Measurements from ENCODE around the gene SLC39A5. TPM values are rescaled to one million over a fixed set of nuclear protein-coding genes. Genes with fewer than 3 reads are reported as not detected.

SLC39A5 gene
- total and polyA plus RNA-seq, 2 of the 8 experiments (the other 6 are each of a cell fraction or from before 2014, with no cell fraction given) = 0.27 TPM; not detected in 1

DNA sequence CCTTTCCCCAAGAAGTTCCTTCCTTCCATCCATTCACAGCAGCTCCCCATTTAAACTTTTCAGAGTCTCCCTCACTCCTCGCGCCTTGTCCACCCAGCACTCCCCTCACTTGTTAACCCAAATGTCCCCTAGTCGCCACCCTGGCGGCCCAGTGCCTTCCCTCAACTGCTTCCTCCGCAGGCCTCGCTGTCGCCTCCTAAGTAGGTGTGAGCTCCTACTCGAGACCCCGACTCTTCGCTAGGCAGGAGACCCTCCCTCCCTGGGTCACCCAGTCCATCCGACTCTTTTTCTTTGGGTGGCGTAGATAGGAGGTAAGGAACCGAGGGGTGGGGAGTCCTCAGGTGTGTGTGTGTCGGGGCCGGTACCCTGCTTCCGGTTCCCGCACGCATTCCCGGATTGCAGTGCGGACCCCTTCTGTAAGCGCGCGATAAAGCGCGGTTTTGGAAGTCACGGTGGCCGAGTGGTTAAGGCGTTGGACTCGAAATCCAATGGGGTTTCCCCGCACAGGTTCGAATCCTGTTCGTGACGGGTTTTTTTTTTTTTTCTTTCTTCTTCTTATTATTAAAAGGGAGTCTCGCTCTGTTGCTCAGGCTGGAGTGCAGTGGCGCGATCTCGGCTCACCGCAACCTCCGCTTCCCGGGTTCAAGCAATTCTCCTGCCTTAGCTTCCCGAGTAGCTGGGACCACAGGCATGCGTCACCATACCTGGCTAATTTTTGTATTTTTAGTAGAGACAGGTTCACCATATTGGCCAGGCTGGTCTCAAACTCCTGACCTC lies 39.7 kb upstream of the SLC39A5 start (continued):
- TF ChIP-seq, protein P1, sequence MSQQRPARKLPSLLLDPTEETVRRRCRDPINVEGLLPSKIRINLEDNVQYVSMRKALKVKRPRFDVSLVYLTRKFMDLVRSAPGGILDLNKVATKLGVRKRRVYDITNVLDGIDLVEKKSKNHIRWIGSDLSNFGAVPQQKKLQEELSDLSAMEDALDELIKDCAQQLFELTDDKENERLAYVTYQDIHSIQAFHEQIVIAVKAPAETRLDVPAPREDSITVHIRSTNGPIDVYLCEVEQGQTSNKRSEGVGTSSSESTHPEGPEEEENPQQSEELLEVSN (IDR thresholded peaks at IDR 0.05) = no peak
- TF ChIP-seq POLR2AphosphoS5 (IDR thresholded peaks at IDR 0.05; ENCODE audit: low read depth, low read length) (no peak), TEAD4 (IDR thresholded peaks at IDR 0.05; ENCODE audit: low read depth, low read length) (peak; percentile 94), SP1 (IDR thresholded peaks at IDR 0.05; ENCODE audit: low read depth, low read length) (0 out of 2 replicates have a peak, but pooled peaks have one; percentile 40), GTF2F1 (IDR thresholded peaks at IDR 0.05; ENCODE audit: borderline replicate concordance, low read depth, low read length) (no peak), KDM1A (IDR thresholded peaks at IDR 0.05; ENCODE audit: borderline replicate concordance, low read length) (peak; percentile 60; the same call in 1 of the 2 replicates), YY1 (IDR thresholded peaks at IDR 0.05; ENCODE audit: low read depth, low read length) (no peak), BRCA1 (IDR thresholded peaks at IDR 0.05; ENCODE audit: low read depth, low read length) (no peak), SRF (IDR thresholded peaks at IDR 0.05; ENCODE audit: low read depth, low read length) (no peak), EGR1 (IDR thresholded peaks at IDR 0.05; ENCODE audit: borderline replicate concordance, low read depth, low read length) (no peak), CEBPB (IDR thresholded peaks at IDR 0.05; ENCODE audit: low read depth, low read length) (0 out of 2 replicates have a peak, but pooled peaks have one; percentile 13), TAF7 (optimal IDR thresholded peaks at IDR 0.05; ENCODE audit: borderline replicate concordance, low read depth, low read length) (peak; percentile 79), CBX8 (IDR thresholded peaks at IDR 0.05; ENCODE audit: borderline replicate concordance, low read depth, low read length) (no peak)
- TF ChIP-seq, protein P2, sequence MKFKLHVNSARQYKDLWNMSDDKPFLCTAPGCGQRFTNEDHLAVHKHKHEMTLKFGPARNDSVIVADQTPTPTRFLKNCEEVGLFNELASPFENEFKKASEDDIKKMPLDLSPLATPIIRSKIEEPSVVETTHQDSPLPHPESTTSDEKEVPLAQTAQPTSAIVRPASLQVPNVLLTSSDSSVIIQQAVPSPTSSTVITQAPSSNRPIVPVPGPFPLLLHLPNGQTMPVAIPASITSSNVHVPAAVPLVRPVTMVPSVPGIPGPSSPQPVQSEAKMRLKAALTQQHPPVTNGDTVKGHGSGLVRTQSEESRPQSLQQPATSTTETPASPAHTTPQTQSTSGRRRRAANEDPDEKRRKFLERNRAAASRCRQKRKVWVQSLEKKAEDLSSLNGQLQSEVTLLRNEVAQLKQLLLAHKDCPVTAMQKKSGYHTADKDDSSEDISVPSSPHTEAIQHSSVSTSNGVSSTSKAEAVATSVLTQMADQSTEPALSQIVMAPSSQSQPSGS (IDR thresholded peaks at IDR 0.05; ENCODE audit: low read length) = peak; percentile 81
